T47D (cell line): ENCODE measurements around the gene AGPAT3.

Experiments
- DNase-seq, 2 experiments: peaks; one replicate each; pipeline versions ENCODE4 v3.0.0 to v3.0.0-alpha.2; 2011 to 2012; ENCODE audit warnings: low read depth in 1 of 2, low spot score in 1 of 2
- JUND ChIP-seq: IDR thresholded peaks from 2 replicates; pipeline ENCODE4 v1.6.1; 2012; ENCODE audit warnings: low read depth
- in situ Hi-C: cut with HindIII; loops from 2 replicates; pipeline ENCODE4 v1.10.0; 2016; ENCODE audit warnings: low sequenced_read_pairs, low pct_unique_long_range_greater_than_20kb

Gene AGPAT3

GRCh38 chr21:43900690-43901089, 35.7 kb downstream of the AGPAT3 start:
- DNase-seq = no peak
- in situ Hi-C loops = no loop called here
- no peak for TF ChIP-seq JUND

GRCh38 chr21:43902441-43902840, 37.4 kb downstream of the AGPAT3 start:
- DNase-seq = no peak
- TF ChIP-seq JUND = no peak
- in situ Hi-C loops = no loop called here

GRCh38 chr21:43903451-43904091, 38.5 kb downstream of the AGPAT3 start:
- in situ Hi-C loops = no loop called here
- TF ChIP-seq JUND = no peak
- no peak for DNase-seq

- no peak for DNase-seq
- TF ChIP-seq JUND = no peak
- in situ Hi-C loops = no loop called here
These were observed 39.3 kb downstream of the AGPAT3 start for GRCh38 chr21:43904331-43904781.

- DNase-seq = no peak
- TF ChIP-seq JUND = no peak
- in situ Hi-C loops = no loop called here
These were observed 40.9 kb downstream of the AGPAT3 start for GRCh38 chr21:43905726-43906455.

GRCh38 chr21:43906585-43907370, 41.8 kb downstream of the AGPAT3 start:
- no peak for TF ChIP-seq JUND
- in situ Hi-C loops = no loop called here
- DNase-seq = no peak

GRCh38 chr21:43907751-43908150, 42.7 kb downstream of the AGPAT3 start:
- no peak for TF ChIP-seq JUND
- in situ Hi-C loops = no loop called here
- DNase-seq = no peak

- no peak for TF ChIP-seq JUND
- in situ Hi-C loops = no loop called here
- no peak for DNase-seq
These were observed 43.1 kb downstream of the AGPAT3 start for GRCh38 chr21:43908167-43908566.

GRCh38 chr21:43909741-43910400, 44.8 kb downstream of the AGPAT3 start:
- in situ Hi-C loops = no loop called here
- no peak for TF ChIP-seq JUND
- no peak for DNase-seq

- no peak for DNase-seq
- no peak for TF ChIP-seq JUND
- in situ Hi-C loops = no loop called here
These were observed 45.4 kb downstream of the AGPAT3 start for GRCh38 chr21:43910460-43910859.

GRCh38 chr21:43911015-43911934, 46.3 kb downstream of the AGPAT3 start:
- no peak for DNase-seq
- TF ChIP-seq JUND = no peak
- in situ Hi-C loops = no loop called here
